Kidney (tissue), 14 donors: ENCODE results near the gene STK31. TPM values are rescaled to one million over a fixed set of nuclear protein-coding genes. Genes with fewer than 3 reads are reported as not detected.
A peak's percentile ranks its signal among the peaks of the same experiment; 100 is the strongest.

Experiments
- DNase-seq, 5 donors: peaks; one replicate each; pipeline ENCODE4 v3.0.0-alpha.2; 2013 to 2020
- FAIRE-seq: peaks from 2 replicates; lab custom pipeline; 2012; peaks lifted over from hg19 to GRCh38; lab: Jason Lieb, UNC
- H3K27ac ChIP-seq, 2 donors: one replicate each; pipeline ENCODE4 v1.7.0; 2013; ENCODE audit warnings: low read depth in 2 of 2, low read length in 2 of 2, inconsistent platforms in 1 of 2
- H3K27me3 ChIP-seq: one replicate; pipeline ENCODE4 v1.7.1; 2013; ENCODE audit warnings: low read length, inconsistent platforms; ENCODE audit not compliant: control insufficient read depth, insufficient read depth
- H3K36me3 ChIP-seq, 3 donors: one replicate each; pipeline versions ENCODE4 v1.7.0 to v1.7.1; 2013; ENCODE audit warnings: low read length in 3 of 3, control low read depth in 1 of 3, inconsistent platforms in 1 of 3; ENCODE audit not compliant: insufficient read depth in 3 of 3, control insufficient read depth in 2 of 3
- H3K4me1 ChIP-seq, 3 donors: one replicate each; pipeline versions ENCODE4 v1.7.0 to v1.7.1; 2013; ENCODE audit warnings: low read length in 3 of 3, inconsistent platforms in 1 of 3, low read depth in 1 of 3; ENCODE audit not compliant: control insufficient read depth in 2 of 3, insufficient read depth in 2 of 3
- H3K4me3 ChIP-seq, 3 donors: one replicate each; pipeline versions ENCODE4 v1.7.0 to v1.8.1; 2013; ENCODE audit warnings: low read length in 3 of 3, control low read depth in 1 of 3, inconsistent platforms in 1 of 3
- H3K9ac ChIP-seq, 3 donors: one replicate each; pipeline versions ENCODE4 v1.7.0 to v1.7.1; 2013; ENCODE audit warnings: low read length in 3 of 3, control low read depth in 1 of 3, inconsistent platforms in 1 of 3
- H3K9me3 ChIP-seq, 3 donors: one replicate each; pipeline versions ENCODE4 v1.7.0 to v1.7.1; 2013; ENCODE audit warnings: low read length in 3 of 3, control low read depth in 1 of 3, inconsistent platforms in 1 of 3; ENCODE audit not compliant: control insufficient read depth in 2 of 3, insufficient read depth in 1 of 3
- intact Hi-C: fragments of 100-400 bp; cut with DNase I; formaldehyde crosslinking; loops from one replicate; pipeline ENCODE4 v1.11.1; 2022
- polyA plus RNA-seq: library from polyadenylated mRNA; stranded (reverse); fragments of 350-450 nt; fragmentation: Illumina TruSeq; extraction: RNeasy Lipid Tissue Mini Kit (QIAGEN cat#74804); gene quantifications from one replicate; pipeline ENCODE4 v1.2.3, GENCODE V29; 2014; ENCODE audit warnings: low read depth, low replicate concordance; ENCODE audit not compliant: insufficient read depth
- total RNA-seq: library from RNA; stranded (reverse); fragmentation: NEBNext Ultra II Directional; extraction: Animal tissue kit (Norgen Biotek cat#: 25700); gene quantifications from one replicate; pipeline ENCODE4 v1.2.1, GENCODE V29; 2021
- TF ChIP-seq, protein P1 (sequence below): IDR thresholded peaks from 3 replicates; pipeline ENCODE4 v1.5.1; 2012; ENCODE audit warnings: mild to moderate bottlenecking, moderate library complexity, borderline replicate concordance; ENCODE audit not compliant: insufficient read depth; ENCODE audit errors: extremely low read depth
- donor health status: control.
- donor health status: control.
- donor health status: control.
- donor health status: control.
- donor health status: control.
- donor health status: DM: yes; HTN: yes; CAD: no.
- donor health status: Normal renal cell carcinoma (clear cell type).

Gene STK31
- total and polyA plus RNA-seq, 2 donors from 2014 or later, result 0.15 to 0.44 TPM

DNA sequence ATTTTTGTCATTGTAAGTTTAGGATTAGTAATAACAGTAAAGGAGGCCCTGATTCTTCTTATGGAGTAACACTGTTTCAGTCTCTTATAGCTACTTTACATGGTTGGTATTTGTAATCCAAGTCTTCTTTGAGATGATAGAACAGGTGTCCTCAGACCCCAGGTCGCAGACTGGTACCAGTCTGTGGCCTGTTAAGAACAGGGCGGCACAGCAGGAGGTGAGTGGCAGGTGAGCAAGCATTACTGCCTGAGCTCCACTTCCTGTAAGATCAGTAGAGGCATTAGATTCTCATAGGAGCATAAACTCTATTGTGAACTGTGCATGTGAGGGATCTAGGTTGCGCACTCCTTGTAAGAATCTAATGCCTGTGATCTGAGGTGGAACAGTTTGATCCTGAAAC, 77.3 kb downstream of the STK31 start:
- FAIRE-seq, result no peak
- TF ChIP-seq, protein P1, sequence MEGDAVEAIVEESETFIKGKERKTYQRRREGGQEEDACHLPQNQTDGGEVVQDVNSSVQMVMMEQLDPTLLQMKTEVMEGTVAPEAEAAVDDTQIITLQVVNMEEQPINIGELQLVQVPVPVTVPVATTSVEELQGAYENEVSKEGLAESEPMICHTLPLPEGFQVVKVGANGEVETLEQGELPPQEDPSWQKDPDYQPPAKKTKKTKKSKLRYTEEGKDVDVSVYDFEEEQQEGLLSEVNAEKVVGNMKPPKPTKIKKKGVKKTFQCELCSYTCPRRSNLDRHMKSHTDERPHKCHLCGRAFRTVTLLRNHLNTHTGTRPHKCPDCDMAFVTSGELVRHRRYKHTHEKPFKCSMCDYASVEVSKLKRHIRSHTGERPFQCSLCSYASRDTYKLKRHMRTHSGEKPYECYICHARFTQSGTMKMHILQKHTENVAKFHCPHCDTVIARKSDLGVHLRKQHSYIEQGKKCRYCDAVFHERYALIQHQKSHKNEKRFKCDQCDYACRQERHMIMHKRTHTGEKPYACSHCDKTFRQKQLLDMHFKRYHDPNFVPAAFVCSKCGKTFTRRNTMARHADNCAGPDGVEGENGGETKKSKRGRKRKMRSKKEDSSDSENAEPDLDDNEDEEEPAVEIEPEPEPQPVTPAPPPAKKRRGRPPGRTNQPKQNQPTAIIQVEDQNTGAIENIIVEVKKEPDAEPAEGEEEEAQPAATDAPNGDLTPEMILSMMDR, result no peak

DNA sequence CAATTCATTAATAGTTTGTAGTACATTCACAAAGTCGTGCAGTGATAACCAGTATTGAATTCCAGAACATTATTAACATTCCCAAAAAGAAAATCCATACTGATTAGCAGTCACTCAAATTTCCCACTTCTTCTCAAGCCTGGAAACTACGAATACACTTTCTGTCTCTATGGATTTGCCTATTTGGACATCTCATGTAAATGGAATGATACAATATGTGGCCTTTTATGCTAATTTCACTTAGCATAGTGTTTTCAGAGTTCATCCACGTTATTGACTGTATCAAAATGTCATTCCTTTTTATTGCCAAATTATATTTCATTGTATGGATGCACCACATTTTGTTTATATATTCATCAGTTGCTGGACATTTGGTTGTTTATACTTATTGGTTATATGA, 78.8 kb downstream of the STK31 start:
- FAIRE-seq, result no peak
- Histone ChIP-seq H3K36me3 (no peaks in the 10 kb centered on the region), H3K27ac (no peak overlapping the region), H3K9me3 (peaks cover 0 to 4% (median 0%) of the 10 kb centered on the region in 3 donors), H3K4me1 (no peaks in the 10 kb centered on the region), H3K27me3 (no peaks in the 10 kb centered on the region), H3K9ac (no peak overlapping the region), H3K4me3 (no peak overlapping the region)
- intact Hi-C loops, result no loop called here
- DNase-seq, result no peak
- TF ChIP-seq, protein P1, result no peak

More for the DNA sequence above, 77.3 kb downstream of the STK31 start:
- intact Hi-C loops, result no loop called here
- DNase-seq, result no peak
- no peaks in the 10 kb centered on the region for H3K27me3 ChIP-seq
- H3K4me1 ChIP-seq, result no peaks in the 10 kb centered on the region
- no peak overlapping the region for H3K27ac ChIP-seq
- no peaks in the 10 kb centered on the region for H3K36me3 ChIP-seq
- H3K9me3 ChIP-seq, result no peaks in the 10 kb centered on the region
- no peak overlapping the region for H3K4me3 ChIP-seq
- no peak overlapping the region for H3K9ac ChIP-seq

DNA sequence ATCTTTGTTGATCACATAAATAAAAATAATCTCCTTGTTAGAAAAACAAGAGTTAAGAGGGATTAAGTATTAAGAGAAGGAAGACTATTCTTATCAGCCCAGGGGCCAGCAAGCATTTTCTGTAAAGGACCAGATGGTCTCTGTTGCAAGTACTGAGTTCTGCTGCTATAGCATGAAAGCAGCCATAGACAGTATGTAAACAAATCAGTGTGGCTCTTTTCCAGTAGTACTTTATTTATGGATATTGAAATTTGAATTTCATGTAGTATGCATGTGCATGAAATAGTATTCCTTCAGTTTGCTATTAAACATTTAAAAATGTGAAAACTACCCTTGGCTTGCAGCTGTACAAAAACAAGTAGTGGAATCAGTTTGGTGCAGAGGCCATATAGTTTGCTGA, 81.7 kb downstream of the STK31 start:
- H3K9me3 ChIP-seq, result peaks cover 0 to 13% (median 0%) of the 10 kb centered on the region in 3 donors
- FAIRE-seq, result no peak

More for the DNA sequence above, 81.7 kb downstream of the STK31 start:
- Histone ChIP-seq H3K4me1 (no peaks in the 10 kb centered on the region), H3K27ac (no peak overlapping the region), H3K36me3 (no peaks in the 10 kb centered on the region), H3K9ac (no peak overlapping the region), H3K27me3 (no peaks in the 10 kb centered on the region), H3K4me3 (no peak overlapping the region)
- intact Hi-C loops, result no loop called here
- TF ChIP-seq, protein P1, result no peak
- peak in 2 of 5 donors; percentile 19 to 29 for DNase-seq
